ENCODE results near the gene ULBP2.
"Not testable (repeated sequence)": the region's sequence is repeated elsewhere in the genome, so short reads cannot be mapped to it uniquely, and the experiment has no call there.

Gene ULBP2

GRCh38 chr6:149941583-149942460, at the start of gene ULBP2:
Gene ULBP2, plus strand, starts transcription at chr6:149942014. Its CDS starts 59 bp downstream, at chr6:149942073.
- DNase-seq, result peak; percentile 91

GRCh38 chr6:149895048-149895590, 46.7 kb upstream of the ULBP2 start:
- no peak for DNase-seq

- DNase-seq, result peak; percentile 37
Measured at GRCh38 chr6:149895833-149896271, 46.0 kb upstream of the ULBP2 start.

- no peak for DNase-seq
Measured at GRCh38 chr6:149896491-149896890, 45.3 kb upstream of the ULBP2 start.

- no peak for DNase-seq
Measured at GRCh38 chr6:149897015-149897697, 44.7 kb upstream of the ULBP2 start.

GRCh38 chr6:149897855-149898744, 43.7 kb upstream of the ULBP2 start, which contains the start of gene RAET1E:
Gene RAET1E, minus strand, starts transcription at chr6:149898113. Its CDS starts 7,212 bp downstream, at chr6:149890901.
- DNase-seq, result no peak

- DNase-seq, result no peak
Measured at GRCh38 chr6:149898966-149899365, 42.8 kb upstream of the ULBP2 start.

GRCh38 chr6:149899486-149899885, 42.3 kb upstream of the ULBP2 start:
- DNase-seq, result no peak

- DNase-seq, result no peak
Measured at GRCh38 chr6:149899926-149900619, 41.7 kb upstream of the ULBP2 start.

- DNase-seq, result no peak
Measured at GRCh38 chr6:149900620-149901443, 41.0 kb upstream of the ULBP2 start.

- DNase-seq, result no peak
Measured at GRCh38 chr6:149901444-149902140, 40.2 kb upstream of the ULBP2 start.

GRCh38 chr6:149903938-149904611, 37.7 kb upstream of the ULBP2 start:
- DNase-seq, result no peak

- DNase-seq, result no peak
Measured at GRCh38 chr6:149904661-149905370, 37.0 kb upstream of the ULBP2 start.

- no peak for DNase-seq
Measured at GRCh38 chr6:149905371-149905910, 36.4 kb upstream of the ULBP2 start.

- DNase-seq, result no peak
Measured at GRCh38 chr6:149905911-149906371, 35.9 kb upstream of the ULBP2 start.

GRCh38 chr6:149906405-149906804, 35.4 kb upstream of the ULBP2 start:
- DNase-seq, result no peak

- no peak for DNase-seq
Measured at GRCh38 chr6:149907317-149907716, 34.5 kb upstream of the ULBP2 start.

GRCh38 chr6:149908480-149908879, 33.3 kb upstream of the ULBP2 start:
- DNase-seq, result not testable (repeated sequence)
